Tibial nerve (tissue), 4 donors: ENCODE measurements around the gene CLOCK.

Source experiments
- EP300 ChIP-seq, 2 donors: sonication (generic); formaldehyde crosslinking; IDR thresholded peaks; one replicate each; pipeline ENCODE4 v1.6.1; 2017; ENCODE audit warnings: antibody characterized with exemption in 2 of 2, mild to moderate bottlenecking in 1 of 2
- TF ChIP-seq, protein P1 (sequence below), 5 experiments: fragments of 200-600 bp in 3 of 5; fragments of 450-650 bp in 2 of 5; sonication (generic) in 3 of 5; IDR thresholded peaks; one replicate each; pipeline ENCODE4 v1.5.1; 2016 to 2019; ENCODE audit warnings: antibody characterized with exemption in 5 of 5, mild to moderate bottlenecking in 3 of 5, moderate library complexity in 2 of 5

DNA sequence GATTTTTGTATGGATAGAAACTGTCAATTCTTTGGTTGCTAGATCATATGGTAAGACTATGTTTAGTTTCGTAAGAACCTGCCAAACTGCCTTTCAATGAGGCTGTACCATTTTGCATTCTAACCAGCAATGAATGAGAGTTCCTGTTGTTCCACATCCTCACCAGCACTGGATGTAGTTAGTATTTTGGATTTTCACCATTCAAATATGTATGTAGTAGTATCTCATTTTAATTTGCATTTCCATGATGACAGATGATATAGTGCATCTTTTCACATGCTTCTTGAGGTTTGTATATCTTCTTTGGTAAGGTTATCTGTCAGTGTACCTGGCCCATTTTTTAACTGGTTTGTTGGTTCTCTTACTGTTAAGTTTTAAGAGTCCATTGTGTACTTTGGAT lies 34.6 kb downstream of the CLOCK start:
- TF ChIP-seq, protein P1, sequence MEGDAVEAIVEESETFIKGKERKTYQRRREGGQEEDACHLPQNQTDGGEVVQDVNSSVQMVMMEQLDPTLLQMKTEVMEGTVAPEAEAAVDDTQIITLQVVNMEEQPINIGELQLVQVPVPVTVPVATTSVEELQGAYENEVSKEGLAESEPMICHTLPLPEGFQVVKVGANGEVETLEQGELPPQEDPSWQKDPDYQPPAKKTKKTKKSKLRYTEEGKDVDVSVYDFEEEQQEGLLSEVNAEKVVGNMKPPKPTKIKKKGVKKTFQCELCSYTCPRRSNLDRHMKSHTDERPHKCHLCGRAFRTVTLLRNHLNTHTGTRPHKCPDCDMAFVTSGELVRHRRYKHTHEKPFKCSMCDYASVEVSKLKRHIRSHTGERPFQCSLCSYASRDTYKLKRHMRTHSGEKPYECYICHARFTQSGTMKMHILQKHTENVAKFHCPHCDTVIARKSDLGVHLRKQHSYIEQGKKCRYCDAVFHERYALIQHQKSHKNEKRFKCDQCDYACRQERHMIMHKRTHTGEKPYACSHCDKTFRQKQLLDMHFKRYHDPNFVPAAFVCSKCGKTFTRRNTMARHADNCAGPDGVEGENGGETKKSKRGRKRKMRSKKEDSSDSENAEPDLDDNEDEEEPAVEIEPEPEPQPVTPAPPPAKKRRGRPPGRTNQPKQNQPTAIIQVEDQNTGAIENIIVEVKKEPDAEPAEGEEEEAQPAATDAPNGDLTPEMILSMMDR (IDR thresholded peaks at IDR 0.05), result no peak
- TF ChIP-seq EP300 (IDR thresholded peaks at IDR 0.05), result no peak
